C4-2B (cell line): ENCODE measurements around the gene CRYBB2.

Source experiments
- CTCF ChIP-seq: fragments of 450-650 bp; conservative IDR thresholded peaks from 2 replicates; pipeline ENCODE4 v1.5.1; 2017; ENCODE audit warnings: mild to moderate bottlenecking
- ZFX ChIP-seq: fragments of 450-650 bp; IDR thresholded peaks from 2 replicates; pipeline ENCODE4 v1.6.1; 2017

- TF ChIP-seq CTCF (no peak), ZFX (no peak)
Measured at GRCh38 chr22:25208328-25208727, 11.1 kb upstream of the CRYBB2 start.
